IPS-NIHi7 (cell line): ENCODE measurements around the gene SMAD3.
"Not testable (repeated sequence)": the region's sequence is repeated elsewhere in the genome, so short reads cannot be mapped to it uniquely, and the experiment has no call there.

Experiments used
- DNase-seq: peaks from one replicate; pipeline ENCODE4 v3.0.0; 2012; ENCODE audit warnings: mixed read lengths; ENCODE audit errors: extremely low spot score

Gene SMAD3

GRCh38 chr15:67109141-67110034 lies 44.0 kb downstream of the SMAD3 start:
- DNase-seq, result no peak

DNA sequence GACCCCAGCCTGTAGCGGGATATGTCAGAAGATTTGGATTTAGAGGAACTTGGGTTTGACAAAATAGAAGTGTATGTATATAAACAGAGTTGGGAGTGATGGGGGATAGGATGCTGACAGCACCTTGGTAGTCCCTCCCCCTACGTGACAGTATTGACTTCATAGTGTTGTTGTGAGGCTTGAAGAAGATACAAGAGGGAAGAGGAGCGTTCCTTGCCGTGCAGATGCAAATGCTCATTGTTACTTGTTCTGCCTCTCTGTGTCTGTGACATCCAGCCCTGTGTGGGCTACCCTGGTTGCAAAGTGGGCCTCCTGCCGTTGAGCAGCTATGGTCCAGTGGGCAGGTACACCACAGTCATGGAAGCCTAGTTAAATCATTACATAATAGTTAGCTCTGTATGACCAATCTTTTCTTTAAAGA lies 45.0 kb downstream of the SMAD3 start:
- DNase-seq, result no peak

DNA sequence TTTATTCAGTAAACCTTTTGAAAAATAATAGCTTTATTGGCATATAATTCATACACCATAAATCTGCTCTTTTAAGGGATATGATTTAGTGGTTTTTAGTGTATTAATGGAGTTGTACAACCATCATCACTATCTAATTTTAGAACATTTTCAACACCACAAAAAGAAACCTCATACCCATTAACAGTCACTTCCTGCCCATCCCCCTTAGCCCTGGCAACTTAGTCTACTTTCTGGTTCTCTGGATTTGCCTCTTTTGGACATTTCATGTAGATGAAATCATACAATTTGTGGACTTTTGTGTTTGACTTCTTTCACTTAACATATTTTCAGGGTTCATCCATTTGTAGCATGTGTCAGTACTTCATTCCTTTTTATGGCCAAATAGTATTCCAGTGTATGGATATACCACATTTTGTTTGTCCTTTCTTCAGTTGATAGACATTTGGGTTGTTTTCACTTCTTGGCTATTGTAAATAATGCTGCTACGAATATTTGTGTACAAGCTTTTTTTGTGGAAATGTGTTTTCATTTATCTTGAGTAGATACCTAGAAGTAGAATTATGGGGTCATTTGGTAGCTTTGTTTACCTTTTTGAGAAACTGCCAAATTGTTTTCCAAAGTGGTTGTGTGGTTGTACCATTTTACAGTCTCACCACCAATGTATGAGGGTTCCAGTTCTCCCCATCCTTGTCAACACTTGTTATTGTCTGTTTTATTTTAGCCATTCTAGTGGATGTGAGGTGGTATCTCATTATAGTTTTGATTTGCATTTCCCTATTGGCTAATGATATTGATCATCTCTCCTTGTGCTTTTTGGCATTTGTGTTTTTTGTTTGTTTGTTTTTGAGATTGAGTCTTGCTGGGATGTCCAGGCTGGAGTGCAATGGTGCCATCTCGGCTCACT lies 45.8 kb downstream of the SMAD3 start:
- DNase-seq, result no peak

GRCh38 chr15:67114046-67114445 lies 48.6 kb downstream of the SMAD3 start:
- no peak for DNase-seq

- DNase-seq, result no peak
Observed at GRCh38 chr15:67114846-67115585, 49.6 kb downstream of the SMAD3 start.

- no peak for DNase-seq
Observed at GRCh38 chr15:67115586-67115969, 50.2 kb downstream of the SMAD3 start.

- no peak for DNase-seq
Observed at GRCh38 chr15:67116742-67117141, 51.3 kb downstream of the SMAD3 start.

GRCh38 chr15:67117370-67117769 lies 52.0 kb downstream of the SMAD3 start:
- DNase-seq, result no peak

GRCh38 chr15:67118808-67119207 lies 53.4 kb downstream of the SMAD3 start:
- DNase-seq, result no peak

DNA sequence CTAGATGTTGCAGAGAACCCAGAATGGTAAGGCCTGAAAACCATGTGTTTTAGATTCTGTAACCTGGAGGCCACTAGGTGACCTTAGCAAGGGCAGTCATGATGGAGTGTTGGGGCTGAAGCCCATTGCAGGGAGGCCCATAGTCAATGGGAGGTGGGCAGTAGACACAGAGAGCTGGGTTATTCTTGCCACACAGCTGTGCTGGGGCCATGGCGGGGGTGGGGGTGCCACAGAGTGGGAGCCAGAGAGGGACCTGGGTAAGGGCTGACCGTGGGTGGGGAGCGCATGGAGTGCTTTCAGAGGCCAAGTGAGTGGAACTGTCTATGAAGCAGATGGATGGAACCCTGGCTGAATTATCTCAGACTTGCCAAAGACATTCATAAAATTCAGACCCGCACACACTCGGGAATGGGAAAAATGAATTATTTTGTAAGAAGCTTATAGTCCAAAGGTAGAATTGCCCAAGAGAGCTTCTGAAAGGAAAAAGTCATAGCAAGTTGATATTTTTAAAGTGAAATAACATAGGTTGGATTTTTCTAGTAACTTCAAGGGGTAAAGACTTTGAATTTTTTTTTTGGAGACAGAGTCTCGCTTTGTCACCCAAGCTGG lies 53.9 kb downstream of the SMAD3 start:
- no peak for DNase-seq

- DNase-seq, result no peak
Observed at GRCh38 chr15:67120009-67120838, 54.8 kb downstream of the SMAD3 start.

DNA sequence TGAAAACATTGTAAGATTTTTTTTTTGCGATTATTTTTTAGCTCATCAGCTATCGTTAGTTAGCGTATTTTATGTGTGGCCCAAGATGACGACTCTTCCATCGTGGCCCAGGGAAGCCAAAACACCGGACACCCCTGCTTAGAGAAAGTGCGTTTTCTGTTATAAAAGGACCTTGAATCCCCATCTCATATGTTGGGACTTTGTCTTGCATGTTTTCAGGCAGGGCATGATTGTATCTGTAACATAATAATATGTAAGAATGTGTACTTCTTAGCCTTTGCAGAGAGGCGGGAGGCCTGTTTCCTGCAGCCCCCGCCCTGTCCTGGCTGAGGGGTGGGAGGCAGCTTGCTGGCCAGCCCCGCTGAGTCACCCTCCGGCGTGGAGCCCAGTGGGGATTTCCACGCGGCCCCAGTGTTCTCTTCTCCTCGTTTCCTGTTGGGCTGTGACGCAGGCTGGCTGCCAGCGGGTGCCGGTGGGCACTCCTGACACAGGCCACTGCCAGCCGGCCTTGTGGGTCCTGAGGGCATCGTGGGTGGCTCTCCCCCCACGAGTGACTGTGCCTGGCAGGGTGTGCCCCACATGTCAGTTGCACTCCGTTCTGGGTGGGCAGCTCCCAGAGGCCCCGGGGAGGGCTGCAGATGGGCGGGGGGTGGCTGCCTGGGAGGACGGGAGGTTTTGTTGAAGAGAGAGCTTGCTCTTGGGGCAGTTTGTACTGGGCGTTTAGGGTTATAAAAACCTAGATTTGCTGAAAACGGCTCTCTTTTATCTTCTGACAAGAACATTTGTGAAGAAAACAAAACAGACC lies 55.6 kb downstream of the SMAD3 start:
- peak; percentile 56 for DNase-seq

GRCh38 chr15:67121644-67122605 lies 56.5 kb downstream of the SMAD3 start:
- no peak for DNase-seq

DNA sequence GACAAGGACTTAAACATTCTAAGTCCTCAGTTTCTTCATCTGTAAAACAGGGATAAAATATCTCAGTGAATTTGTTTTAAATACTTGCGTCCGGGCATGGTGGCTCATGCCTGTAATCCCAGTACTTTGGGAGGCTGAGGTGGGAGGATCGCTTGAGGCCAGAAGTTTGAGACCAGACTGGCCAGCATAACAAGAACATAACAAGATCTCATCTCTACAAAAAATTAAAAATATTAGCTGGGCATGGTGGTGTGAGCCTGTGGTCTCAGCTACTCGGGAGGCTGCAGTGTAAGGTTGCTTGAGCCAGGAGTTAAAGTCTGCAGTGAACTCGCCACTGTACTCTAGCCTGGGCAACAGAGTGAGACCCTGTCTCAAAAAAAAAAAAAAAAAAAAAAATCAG lies 57.4 kb downstream of the SMAD3 start:
- not testable (repeated sequence) for DNase-seq

DNA sequence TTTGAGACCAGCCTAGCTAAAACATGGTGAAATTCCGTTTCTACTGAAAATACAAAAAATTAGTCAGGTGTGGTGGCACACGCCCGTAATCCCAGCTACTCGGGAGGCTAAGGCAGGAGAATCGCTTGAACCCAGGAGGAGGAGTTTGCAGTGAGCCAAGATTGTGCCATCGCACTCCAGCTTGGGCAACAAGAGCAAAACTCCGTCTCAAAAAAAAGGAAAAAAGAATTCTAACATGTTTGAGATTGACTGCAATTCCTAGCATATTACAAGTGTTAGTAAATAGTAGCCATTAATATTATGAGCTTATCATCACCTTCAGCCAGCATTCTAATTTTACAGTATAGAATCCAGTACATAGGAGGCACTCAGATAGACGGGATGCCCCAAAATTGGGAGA lies 57.9 kb downstream of the SMAD3 start:
- not testable (repeated sequence) for DNase-seq

DNA sequence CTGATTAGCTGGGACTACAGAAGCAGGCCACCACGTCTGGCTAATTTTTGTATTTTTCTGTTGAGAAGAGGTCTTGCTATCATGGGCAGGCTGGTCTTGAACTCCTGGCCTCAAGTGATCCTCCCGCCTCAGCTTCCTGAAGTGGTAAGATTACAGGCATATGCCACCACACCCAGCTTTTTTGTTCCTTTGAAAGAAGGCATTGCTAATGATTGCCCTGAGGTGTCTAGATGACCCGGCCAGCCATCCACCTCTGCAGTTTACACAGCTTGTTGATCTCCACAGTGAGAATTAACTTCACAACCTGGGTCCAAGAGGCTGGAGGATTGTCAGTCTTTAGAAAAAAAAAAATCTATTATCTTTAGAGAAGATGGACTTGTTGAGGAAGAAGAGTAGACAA lies 58.7 kb downstream of the SMAD3 start:
- no peak for DNase-seq

GRCh38 chr15:67124911-67125588 lies 59.6 kb downstream of the SMAD3 start:
- no peak for DNase-seq
